ENCODE data around the gene JAML. TPM values are rescaled to one million over a fixed set of nuclear protein-coding genes. Genes with fewer than 3 reads are reported as not detected.
"Not testable (repeated sequence)": the region's sequence is repeated elsewhere in the genome, so short reads cannot be mapped to it uniquely, and the experiment has no call there.

The JAML gene
- total RNA-seq, 1 experiment from 2014 or later: 5.4 TPM

DNA sequence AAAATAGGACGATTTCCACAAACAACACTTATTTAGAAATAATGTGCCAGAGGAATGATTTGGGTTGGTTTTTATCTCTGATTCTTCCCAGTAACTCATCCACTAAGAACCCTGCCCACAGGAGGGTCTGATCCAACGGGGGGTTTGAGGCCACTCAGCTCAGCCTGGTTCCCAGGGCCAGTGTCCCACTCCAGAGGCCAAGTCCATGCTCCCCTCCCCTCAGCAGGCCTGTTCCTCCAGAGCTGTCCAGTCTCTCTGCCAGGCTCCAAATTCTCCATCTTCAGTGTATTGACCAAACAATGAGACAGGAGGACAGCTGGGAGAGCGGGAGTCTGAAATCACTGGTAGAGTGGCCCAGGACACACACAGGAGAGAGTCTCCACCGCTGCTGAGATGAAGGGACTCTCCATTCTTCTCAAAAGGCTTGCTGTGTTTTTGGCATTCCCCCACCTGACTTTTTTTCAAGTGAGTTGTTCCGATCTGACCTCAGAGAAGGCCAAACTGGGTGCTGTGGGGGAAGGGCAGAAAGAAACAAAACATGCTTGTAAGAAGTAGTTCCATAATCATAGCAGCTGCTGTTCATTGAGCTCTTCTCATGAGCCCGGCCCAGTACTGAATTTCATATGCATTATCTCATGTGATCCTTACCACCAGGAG is 30.8 kb downstream of the JAML start:
- H4K20me1 ChIP-seq (ENCODE audit: insufficient read depth, low read depth, low read length): no peaks in the 10 kb centered on the region
- DNase-seq: no peak
- no peak overlapping the region for H3K4me3 ChIP-seq (ENCODE audit: low read length)
- no peaks in the 10 kb centered on the region for H3K9me2 ChIP-seq (replicated peaks; ENCODE audit: insufficient read depth, low read length)
- H3K27ac ChIP-seq (ENCODE audit: low read length): no peak overlapping the region
- H3K36me3 ChIP-seq (ENCODE audit: insufficient read depth, low read length): no peaks in the 10 kb centered on the region
- H3K79me2 ChIP-seq (ENCODE audit: low read length): no peaks in the 10 kb centered on the region
- H2AFZ ChIP-seq (ENCODE audit: low read length): no peak overlapping the region
- H3K4me1 ChIP-seq (ENCODE audit: low read length): peaks cover 17% of the 10 kb centered on the region
- H3K9ac ChIP-seq (ENCODE audit: low read length): no peak overlapping the region
- no peak overlapping the region for H3K4me2 ChIP-seq (ENCODE audit: low read depth, low read length, poor library complexity, severe bottlenecking)
- no peaks in the 10 kb centered on the region for H3K9me3 ChIP-seq (ENCODE audit: low read length)
- no peaks in the 10 kb centered on the region for H3K27me3 ChIP-seq (ENCODE audit: low read length)

DNA sequence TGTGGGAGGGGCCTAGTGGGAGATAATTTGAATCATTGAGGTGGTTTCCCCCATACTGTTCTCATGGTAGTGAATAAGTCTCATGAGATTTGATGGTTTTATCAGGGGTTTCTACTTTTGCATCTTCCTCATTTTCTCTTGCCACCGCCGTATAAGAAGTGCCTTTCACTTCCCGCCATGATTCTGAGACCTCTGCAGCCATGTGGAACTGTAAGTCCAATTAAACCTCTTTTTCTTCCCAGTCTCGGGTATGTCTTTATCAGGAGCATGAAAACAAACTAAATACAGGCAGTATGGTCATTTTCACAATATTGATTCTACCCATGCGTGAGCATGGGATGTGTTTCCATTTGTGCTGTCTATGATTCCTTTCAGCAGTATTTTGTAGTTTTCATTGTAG is 32.0 kb downstream of the JAML start:
- not testable (repeated sequence) for H3K27me3 ChIP-seq (ENCODE audit: low read length); H3K36me3 ChIP-seq (ENCODE audit: insufficient read depth, low read length)

DNA sequence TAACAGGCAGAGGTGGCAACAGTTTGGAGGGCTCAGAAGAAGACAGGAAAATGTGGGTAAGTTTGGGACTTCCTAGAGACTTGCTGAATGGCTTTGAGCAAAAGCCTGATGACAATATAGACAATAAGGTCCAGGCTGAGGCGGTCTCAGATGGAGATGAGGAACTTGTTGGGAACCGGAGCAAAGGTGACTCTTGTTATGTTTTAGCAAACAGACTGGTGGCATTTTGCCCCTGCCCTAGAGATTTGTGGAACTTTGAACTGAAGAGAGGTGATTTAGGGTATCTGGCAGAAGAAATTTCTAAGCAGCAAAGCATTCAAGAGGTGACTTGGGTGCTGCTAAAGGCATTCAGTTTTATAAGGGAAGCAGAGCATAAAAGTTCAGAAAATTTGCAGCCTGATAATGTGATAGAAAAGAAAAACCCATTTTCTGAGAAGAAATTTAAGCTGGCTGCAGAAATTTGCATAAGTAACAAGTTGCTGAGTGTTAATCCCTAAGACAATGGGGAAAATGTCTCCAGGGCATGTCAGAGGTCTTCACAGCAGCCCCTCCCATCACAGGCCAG is 33.8 kb downstream of the JAML start:
- not testable (repeated sequence) for H3K27me3 ChIP-seq (ENCODE audit: low read length); H3K4me3 ChIP-seq (ENCODE audit: low read length); H3K27ac ChIP-seq (ENCODE audit: low read length)

More for the DNA sequence above, 32.0 kb downstream of the JAML start:
- not testable (repeated sequence) for H3K9ac ChIP-seq (ENCODE audit: low read length); H4K20me1 ChIP-seq (ENCODE audit: insufficient read depth, low read depth, low read length); H2AFZ ChIP-seq (ENCODE audit: low read length); H3K9me3 ChIP-seq (ENCODE audit: low read length); H3K4me2 ChIP-seq (ENCODE audit: low read depth, low read length, poor library complexity, severe bottlenecking); H3K79me2 ChIP-seq (ENCODE audit: low read length); H3K4me1 ChIP-seq (ENCODE audit: low read length); H3K27ac ChIP-seq (ENCODE audit: low read length); H3K9me2 ChIP-seq (replicated peaks; ENCODE audit: insufficient read depth, low read length); H3K4me3 ChIP-seq (ENCODE audit: low read length); DNase-seq

DNA sequence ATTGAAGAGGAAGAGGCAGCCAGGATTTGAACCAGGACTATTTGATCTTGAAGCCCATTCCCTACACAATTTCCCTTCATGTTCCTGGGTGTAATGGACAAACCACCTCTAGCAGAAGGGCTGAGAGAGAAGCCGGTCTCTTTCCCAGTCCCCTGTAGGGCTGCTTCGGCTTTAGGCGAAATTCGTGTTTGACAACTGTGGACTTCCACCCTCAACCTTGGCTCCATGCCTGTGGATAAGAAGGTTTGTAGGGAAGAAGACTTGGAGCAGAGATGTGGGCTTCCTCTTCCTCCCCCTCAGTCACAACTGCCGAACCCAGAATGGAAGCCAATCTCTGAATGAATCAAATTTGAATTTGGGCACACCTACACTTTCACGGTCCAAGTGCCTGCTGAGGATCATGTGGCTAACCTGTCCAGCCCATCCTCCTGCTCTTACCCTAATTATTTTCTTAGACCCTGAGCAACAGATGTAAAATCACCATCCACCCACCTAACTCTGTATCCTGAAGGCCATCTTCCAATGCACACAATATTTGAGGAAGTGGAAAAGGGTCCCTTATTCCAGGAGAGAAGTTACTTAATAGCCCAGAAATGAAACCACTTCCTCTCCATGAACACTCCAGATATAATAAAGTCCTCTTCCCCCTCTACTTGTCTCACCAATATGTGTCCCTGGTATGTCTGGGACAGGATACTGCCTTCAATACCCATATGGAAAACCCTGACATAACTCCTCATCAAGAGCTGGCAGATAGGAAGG is 38.3 kb downstream of the JAML start:
- no peaks in the 10 kb centered on the region for H3K27me3 ChIP-seq (ENCODE audit: low read length)
- H3K27ac ChIP-seq (ENCODE audit: low read length): no peak overlapping the region
- H3K9me2 ChIP-seq (replicated peaks; ENCODE audit: insufficient read depth, low read length): no peaks in the 10 kb centered on the region
- H3K4me1 ChIP-seq (ENCODE audit: low read length): peaks cover 5% of the 10 kb centered on the region
- no peaks in the 10 kb centered on the region for H3K36me3 ChIP-seq (ENCODE audit: insufficient read depth, low read length)
- H3K4me2 ChIP-seq (ENCODE audit: low read depth, low read length, poor library complexity, severe bottlenecking): no peak overlapping the region
- H3K9me3 ChIP-seq (ENCODE audit: low read length): no peaks in the 10 kb centered on the region
- H3K9ac ChIP-seq (ENCODE audit: low read length): no peak overlapping the region
- H3K4me3 ChIP-seq (ENCODE audit: low read length): no peak overlapping the region
- no peak for DNase-seq
- H4K20me1 ChIP-seq (ENCODE audit: insufficient read depth, low read depth, low read length): no peaks in the 10 kb centered on the region
- H3K79me2 ChIP-seq (ENCODE audit: low read length): no peaks in the 10 kb centered on the region
- H2AFZ ChIP-seq (ENCODE audit: low read length): no peak overlapping the region

More for the DNA sequence above, 33.8 kb downstream of the JAML start:
- not testable (repeated sequence) for H4K20me1 ChIP-seq (ENCODE audit: insufficient read depth, low read depth, low read length); DNase-seq; H3K4me2 ChIP-seq (ENCODE audit: low read depth, low read length, poor library complexity, severe bottlenecking); H3K4me1 ChIP-seq (ENCODE audit: low read length); H2AFZ ChIP-seq (ENCODE audit: low read length); H3K9me3 ChIP-seq (ENCODE audit: low read length); H3K36me3 ChIP-seq (ENCODE audit: insufficient read depth, low read length); H3K9me2 ChIP-seq (replicated peaks; ENCODE audit: insufficient read depth, low read length); H3K9ac ChIP-seq (ENCODE audit: low read length); H3K79me2 ChIP-seq (ENCODE audit: low read length)

DNA sequence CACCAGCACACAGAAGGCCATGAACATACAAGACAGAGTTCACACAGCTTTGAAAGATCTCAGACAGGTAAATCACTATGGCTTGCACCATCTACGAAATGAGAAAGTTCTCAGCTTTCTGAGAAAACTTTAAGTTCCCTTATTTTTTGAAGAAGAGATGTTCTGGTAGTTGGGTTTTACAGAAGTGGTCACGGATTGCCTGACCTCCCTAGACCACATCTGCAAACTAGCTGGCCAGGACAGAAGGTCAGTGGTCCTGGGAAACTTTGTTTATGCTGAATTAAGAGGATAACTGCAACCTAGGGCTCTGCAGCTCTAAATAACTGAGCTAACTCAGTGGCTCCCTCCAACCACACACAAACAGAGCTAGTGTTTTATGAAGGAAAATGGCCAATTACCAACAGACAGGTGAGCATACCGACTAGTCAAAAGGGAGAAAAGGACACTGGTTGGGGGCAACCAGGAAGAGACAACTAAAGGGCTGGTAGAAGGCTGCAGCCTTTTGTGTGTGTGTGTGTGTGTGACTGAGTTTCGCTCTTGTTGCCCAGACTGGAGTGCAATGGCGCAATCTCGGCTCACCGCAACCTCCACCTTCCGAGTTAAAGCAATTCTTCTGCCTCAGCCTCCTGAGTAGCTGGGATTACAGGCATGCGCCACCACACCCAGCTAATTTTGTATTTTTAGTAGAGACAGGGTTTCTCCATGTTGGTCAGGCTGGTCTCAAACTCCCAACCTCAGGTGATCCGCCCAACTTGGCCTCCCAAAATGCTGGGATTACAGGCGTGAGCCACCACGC is 39.8 kb downstream of the JAML start:
- no peak overlapping the region for H3K4me2 ChIP-seq (ENCODE audit: low read depth, low read length, poor library complexity, severe bottlenecking)
- no peak overlapping the region for H3K4me3 ChIP-seq (ENCODE audit: low read length)
- H3K9ac ChIP-seq (ENCODE audit: low read length): no peak overlapping the region

DNA sequence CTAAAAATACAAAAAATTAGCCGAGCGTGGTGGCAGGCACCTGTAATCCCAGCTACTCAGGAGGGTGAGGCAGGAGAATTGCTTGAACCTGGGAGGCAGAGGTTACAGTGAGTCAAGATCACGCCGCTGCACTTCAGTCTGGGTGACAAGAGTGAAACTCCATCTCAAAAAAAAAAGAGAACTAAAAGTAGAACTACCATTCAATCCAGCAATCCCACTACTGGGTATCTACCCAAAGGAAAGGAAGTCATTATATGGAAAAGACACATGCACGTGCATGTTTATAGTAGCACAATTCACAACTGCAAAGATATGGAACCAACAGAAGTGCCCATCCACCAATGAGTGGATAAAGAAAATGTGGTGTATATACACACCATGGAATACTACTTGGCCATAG is 41.1 kb downstream of the JAML start:
- H2AFZ ChIP-seq (ENCODE audit: low read length); DNase-seq; H3K36me3 ChIP-seq (ENCODE audit: insufficient read depth, low read length); H3K27ac ChIP-seq (ENCODE audit: low read length); H3K9me3 ChIP-seq (ENCODE audit: low read length); H3K4me3 ChIP-seq (ENCODE audit: low read length); H3K79me2 ChIP-seq (ENCODE audit: low read length); H3K9ac ChIP-seq (ENCODE audit: low read length); H3K4me2 ChIP-seq (ENCODE audit: low read depth, low read length, poor library complexity, severe bottlenecking); H4K20me1 ChIP-seq (ENCODE audit: insufficient read depth, low read depth, low read length); H3K27me3 ChIP-seq (ENCODE audit: low read length); H3K9me2 ChIP-seq (replicated peaks; ENCODE audit: insufficient read depth, low read length): not testable (repeated sequence)
- peaks cover 18% of the 10 kb centered on the region for H3K4me1 ChIP-seq (ENCODE audit: low read length)

More for the DNA sequence above, 39.8 kb downstream of the JAML start:
- Histone ChIP-seq H3K4me1 (ENCODE audit: low read length) (peaks cover 14% of the 10 kb centered on the region), H3K9me2 (replicated peaks; ENCODE audit: insufficient read depth, low read length) (no peaks in the 10 kb centered on the region), H2AFZ (ENCODE audit: low read length) (no peak overlapping the region), H3K27me3 (ENCODE audit: low read length) (no peaks in the 10 kb centered on the region), H3K36me3 (ENCODE audit: insufficient read depth, low read length) (no peaks in the 10 kb centered on the region), H3K79me2 (ENCODE audit: low read length) (no peaks in the 10 kb centered on the region), H4K20me1 (ENCODE audit: insufficient read depth, low read depth, low read length) (no peaks in the 10 kb centered on the region), H3K9me3 (ENCODE audit: low read length) (no peaks in the 10 kb centered on the region), H3K27ac (ENCODE audit: low read length) (no peak overlapping the region)
- DNase-seq: no peak

DNA sequence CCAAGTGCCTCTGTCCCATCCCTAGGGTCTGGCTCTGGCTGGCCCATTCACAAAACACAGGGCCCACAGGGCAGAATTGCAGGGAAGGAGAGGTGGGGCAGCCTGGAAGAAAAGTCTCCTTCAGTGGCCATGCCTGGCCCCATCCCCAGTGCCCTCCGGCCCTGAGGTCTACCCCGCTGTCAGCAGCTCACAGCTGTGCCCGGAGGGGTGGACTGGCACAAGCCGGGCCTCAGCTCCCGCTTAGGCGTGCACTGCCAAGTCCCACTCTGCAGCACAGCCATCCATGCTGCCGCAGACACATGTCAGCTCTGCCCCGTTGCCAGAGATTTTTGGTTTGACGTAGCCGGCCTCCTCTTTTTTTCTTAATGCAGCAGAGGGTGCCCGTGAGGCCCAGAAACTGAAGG is 44.5 kb downstream of the JAML start:
- peaks cover 30% of the 10 kb centered on the region for H3K4me1 ChIP-seq (ENCODE audit: low read length)
- H3K9me3 ChIP-seq (ENCODE audit: low read length): no peaks in the 10 kb centered on the region
- no peaks in the 10 kb centered on the region for H3K27me3 ChIP-seq (ENCODE audit: low read length)
- H3K4me3 ChIP-seq (ENCODE audit: low read length): no peak overlapping the region; the same call in 1 of the 2 replicates
- peak overlapping the region; percentile 68; the same call in 1 of the 2 replicates for H2AFZ ChIP-seq (ENCODE audit: low read length)
- H3K79me2 ChIP-seq (ENCODE audit: low read length): no peaks in the 10 kb centered on the region
- no peaks in the 10 kb centered on the region for H3K9me2 ChIP-seq (replicated peaks; ENCODE audit: insufficient read depth, low read length)
- no peaks in the 10 kb centered on the region for H3K36me3 ChIP-seq (ENCODE audit: insufficient read depth, low read length)
- no peak overlapping the region for H3K27ac ChIP-seq (ENCODE audit: low read length)
- peak overlapping the region; percentile 56 for H3K9ac ChIP-seq (ENCODE audit: low read length)
- peak overlapping the region; percentile 49 for H3K4me2 ChIP-seq (ENCODE audit: low read depth, low read length, poor library complexity, severe bottlenecking)
- H4K20me1 ChIP-seq (ENCODE audit: insufficient read depth, low read depth, low read length): no peaks in the 10 kb centered on the region
- peak; percentile 83 for DNase-seq

DNA sequence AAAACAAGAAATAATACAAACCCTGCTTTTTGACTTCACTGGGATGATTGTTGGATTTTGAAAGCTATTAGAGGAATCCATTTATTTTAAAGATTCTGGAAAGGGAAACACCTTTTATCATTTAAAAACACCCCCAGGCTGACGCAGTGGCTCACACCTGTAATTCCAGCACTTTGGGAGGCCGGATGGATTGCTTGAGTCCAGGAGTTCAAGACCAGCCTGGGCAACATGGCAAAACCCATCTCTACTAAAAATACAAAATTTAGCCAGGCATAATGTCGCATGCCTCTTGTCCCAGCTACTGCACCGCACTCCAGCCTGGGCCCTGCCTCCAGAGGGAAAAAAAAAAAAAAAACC is 48.1 kb downstream of the JAML start:
- Histone ChIP-seq H2AFZ (ENCODE audit: low read length) (no peak overlapping the region), H4K20me1 (ENCODE audit: insufficient read depth, low read depth, low read length) (no peaks in the 10 kb centered on the region), H3K27me3 (ENCODE audit: low read length) (no peaks in the 10 kb centered on the region), H3K4me3 (ENCODE audit: low read length) (no peak overlapping the region), H3K9me2 (replicated peaks; ENCODE audit: insufficient read depth, low read length) (no peaks in the 10 kb centered on the region), H3K4me2 (ENCODE audit: low read depth, low read length, poor library complexity, severe bottlenecking) (peak overlapping the region; percentile 74), H3K27ac (ENCODE audit: low read length) (no peak overlapping the region), H3K9me3 (ENCODE audit: low read length) (no peaks in the 10 kb centered on the region), H3K4me1 (ENCODE audit: low read length) (peaks cover 32% of the 10 kb centered on the region), H3K36me3 (ENCODE audit: insufficient read depth, low read length) (no peaks in the 10 kb centered on the region), H3K79me2 (ENCODE audit: low read length) (no peaks in the 10 kb centered on the region), H3K9ac (ENCODE audit: low read length) (no peak overlapping the region)
- no peak for DNase-seq
